NCI-H1105 treated with DMSO at 0.1 percent for 48 hours (cell line): ENCODE results near the gene TMC1.

ENCODE experiments used
- DNase-seq: peaks from one replicate; lab custom pipeline; 2025; lab: John Stamatoyannopoulos, UW

Gene TMC1

DNA sequence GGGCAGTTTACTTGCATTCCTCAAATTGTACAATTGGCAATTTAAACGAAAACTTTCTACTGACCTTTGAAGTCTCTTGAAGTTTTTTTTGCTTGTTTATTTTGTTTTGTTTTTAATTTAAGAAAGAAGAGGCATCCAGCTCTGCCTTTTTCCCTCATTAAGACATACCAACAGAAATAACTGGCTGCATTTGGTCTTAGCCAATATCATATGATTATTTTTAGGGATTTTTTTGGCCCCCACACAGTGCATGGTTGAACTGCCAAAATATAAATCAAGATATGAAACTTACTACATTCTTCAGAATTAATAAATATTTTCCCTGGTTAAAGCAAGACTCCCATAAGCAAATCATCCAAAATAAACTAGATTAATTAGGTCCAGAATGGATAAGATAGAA lies 352.0 kb downstream of the TMC1 start:
- DNase-seq, result no peak

DNA sequence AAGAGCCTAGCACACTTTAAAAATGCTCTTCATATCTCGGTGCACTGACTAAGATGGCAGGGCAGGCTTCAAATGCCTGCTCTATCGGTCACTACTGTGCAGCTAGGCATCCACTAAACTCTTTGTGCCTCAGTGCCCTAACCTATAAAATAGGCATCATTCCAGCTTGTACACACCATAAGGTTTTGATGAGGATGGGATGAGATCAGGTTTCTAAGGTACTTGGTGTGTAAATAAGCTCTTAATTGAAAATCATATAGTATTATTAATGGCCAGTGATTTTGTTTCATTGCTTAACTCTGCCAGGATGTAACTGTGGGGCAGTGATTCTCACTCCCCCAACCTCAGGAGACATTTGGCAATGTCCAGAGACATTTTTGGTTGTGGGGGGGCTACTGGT lies 352.9 kb downstream of the TMC1 start:
- DNase-seq, result no peak

DNA sequence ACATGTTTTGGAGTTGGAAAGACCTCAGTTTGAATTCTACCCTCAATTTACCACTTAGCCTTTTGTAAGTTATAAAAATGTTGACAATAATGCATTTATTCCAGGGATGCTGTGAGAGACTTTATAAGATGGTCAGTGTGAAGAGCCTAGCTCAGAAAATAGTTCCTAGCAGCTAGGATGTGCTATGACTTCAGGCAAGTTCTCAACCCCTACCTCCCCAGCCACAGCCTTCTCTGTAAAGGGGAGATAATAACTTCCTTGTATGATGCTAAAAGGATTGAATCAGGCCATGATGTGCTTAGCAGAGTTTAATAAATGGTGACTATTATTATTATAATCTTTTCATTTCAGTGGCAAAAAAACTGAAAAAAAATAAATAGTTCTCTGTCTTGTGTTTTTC lies 353.8 kb downstream of the TMC1 start:
- DNase-seq, result no peak

DNA sequence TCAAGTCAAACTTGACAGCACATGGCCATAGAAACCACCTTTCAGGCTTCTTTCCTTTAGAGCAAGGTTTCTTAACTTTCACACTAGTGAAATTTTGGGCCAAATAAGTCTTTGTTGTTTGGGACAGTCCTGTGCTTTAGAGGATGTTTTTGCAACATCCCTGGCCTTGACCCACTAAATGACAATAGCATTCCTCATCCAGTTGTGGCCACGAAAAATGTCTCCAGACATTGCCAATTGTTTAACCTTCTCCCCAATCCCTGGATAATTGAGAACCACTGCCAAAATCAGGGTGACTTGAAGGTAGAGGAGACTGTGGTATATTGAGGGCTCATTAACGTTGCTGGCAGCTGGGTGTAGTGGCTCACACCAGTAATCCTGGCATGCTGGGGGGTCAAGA lies 359.4 kb downstream of the TMC1 start:
- no peak for DNase-seq

DNA sequence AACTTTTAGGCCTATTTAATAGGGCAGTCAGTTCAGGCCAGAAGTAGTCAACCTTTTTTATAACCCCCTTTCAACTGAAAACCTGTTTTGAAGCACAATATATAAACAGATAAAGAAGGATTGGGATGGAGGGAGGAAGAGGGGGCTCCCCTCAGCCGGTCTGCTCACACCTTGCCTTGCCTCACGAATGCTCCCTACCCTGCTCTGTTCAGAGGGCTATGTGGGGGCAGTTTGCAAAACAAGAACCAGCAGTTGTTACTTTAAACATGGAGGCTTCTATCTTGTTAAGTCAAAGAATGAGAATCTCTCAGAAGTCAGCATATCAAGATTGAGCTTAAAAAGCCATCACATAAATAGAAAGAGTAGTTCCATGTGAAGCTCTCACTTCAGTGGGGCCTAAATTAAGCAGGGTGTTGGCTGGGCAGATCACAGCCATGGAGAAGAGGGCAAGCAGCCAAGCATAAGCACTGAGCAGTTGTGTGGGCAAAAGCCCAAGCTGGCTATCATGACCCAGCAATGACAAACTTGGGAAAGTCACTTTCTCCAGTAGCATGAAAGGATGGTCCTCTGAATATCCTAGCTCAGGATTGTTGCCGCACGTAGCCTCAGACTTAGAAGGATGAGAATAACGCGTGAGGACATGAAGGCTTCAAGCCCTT lies 360.8 kb downstream of the TMC1 start:
- no peak for DNase-seq

DNA sequence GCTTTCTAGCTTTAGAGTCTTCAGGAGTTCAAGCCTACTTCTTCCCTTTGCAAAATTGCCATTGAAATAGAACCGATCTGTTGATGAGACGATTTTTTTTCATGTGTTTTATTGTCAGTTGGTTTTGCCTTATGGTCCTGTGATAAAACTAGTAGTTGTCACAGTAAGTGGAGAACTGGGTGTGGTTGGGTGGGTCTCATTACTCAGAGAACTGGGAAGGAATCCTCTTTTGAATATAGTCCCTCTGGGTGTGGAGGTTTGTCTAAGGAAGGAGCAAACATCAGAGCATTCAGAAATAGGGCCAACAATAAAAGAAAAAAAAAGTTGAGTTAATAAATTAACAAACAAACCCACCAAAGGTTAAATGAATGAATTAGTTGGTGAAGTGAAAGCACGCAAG lies 362.5 kb downstream of the TMC1 start:
- DNase-seq, result no peak

DNA sequence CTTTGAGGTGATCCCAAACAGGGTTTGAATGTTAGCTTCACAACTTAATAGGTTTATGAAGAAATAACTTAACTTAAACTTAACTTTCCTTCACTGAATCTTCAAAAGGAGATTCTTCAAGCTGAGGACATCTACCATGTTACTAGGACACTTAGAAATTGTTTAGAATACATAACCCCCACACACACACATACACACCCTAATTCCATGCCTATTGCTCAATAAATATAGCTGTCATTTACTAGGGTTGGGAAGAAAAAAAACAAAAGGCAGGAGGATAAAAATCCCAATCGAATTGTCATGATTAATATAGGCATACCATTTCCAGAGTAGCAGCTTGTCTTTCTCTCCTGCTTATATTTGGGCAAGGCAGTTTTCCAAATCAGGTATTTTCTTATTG lies 363.1 kb downstream of the TMC1 start:
- DNase-seq, result no peak
